A673 (cell line): ENCODE data around the gene HCFC2. TPM values are rescaled to one million over a fixed set of nuclear protein-coding genes. Genes with fewer than 3 reads are reported as not detected.

Source experiments
- BruUV-seq: library from RNA; stranded (reverse); fragments of 400-500 nt; replicated peaks from 2 replicates; lab custom pipeline; 2021; lab: Mats Ljungman, UMichigan
- CTCF ChIA-PET: fragments of 300-600 bp; sonication (Branson Sonifier 250); formaldehyde crosslinking; loops from one replicate; lab custom pipeline; 2022; ENCODE audit warnings: antibody characterized with exemption; lab: Charles Lee
- POLR2A ChIA-PET: fragments of 300-600 bp; sonication (Branson Sonifier 250); formaldehyde crosslinking; loops from one replicate; lab custom pipeline; 2022; ENCODE audit warnings: antibody characterized with exemption; ENCODE audit not compliant: low non-redundant PET; lab: Charles Lee
- DNase-seq: peaks from one replicate; pipeline ENCODE4 v3.0.0-alpha.2; 2015; ENCODE audit warnings: low spot score
- H3K27ac ChIP-seq: fragments of 200-600 bp; sonication (generic); 2 replicates; pipeline ENCODE4 v1.5.1; 2016; ENCODE audit warnings: mixed run types, low read depth, mild to moderate bottlenecking, mixed read lengths, antibody characterized with exemption, low read length; ENCODE audit not compliant: poor library complexity, severe bottlenecking
- H3K27me3 ChIP-seq: fragments of 200-600 bp; sonication (generic); replicated peaks from 2 replicates; pipeline ENCODE4 v1.6.1; 2017; ENCODE audit warnings: mixed run types, low read depth, mild to moderate bottlenecking, mixed read lengths, antibody characterized with exemption, low read length; ENCODE audit not compliant: insufficient read depth, poor library complexity
- H3K36me3 ChIP-seq: fragments of 200-600 bp; sonication (generic); 2 replicates; pipeline ENCODE4 v1.6.1; 2016; ENCODE audit warnings: mixed run types, mild to moderate bottlenecking, mixed read lengths, antibody characterized with exemption, low read length; ENCODE audit not compliant: insufficient read depth, poor library complexity, severe bottlenecking
- H3K4me1 ChIP-seq: fragments of 200-600 bp; sonication (generic); 2 replicates; pipeline ENCODE4 v1.6.1; 2017; ENCODE audit warnings: mixed run types, mild to moderate bottlenecking, mixed read lengths, antibody characterized with exemption, low read length; ENCODE audit not compliant: insufficient read depth, poor library complexity, severe bottlenecking
- H3K4me3 ChIP-seq: fragments of 200-600 bp; sonication (generic); 2 replicates; pipeline ENCODE4 v1.5.1; 2016; ENCODE audit warnings: low read depth, mixed run types, mild to moderate bottlenecking, mixed read lengths, low read length; ENCODE audit not compliant: poor library complexity, severe bottlenecking
- H3K9me3 ChIP-seq: fragments of 200-600 bp; sonication (generic); 2 replicates; pipeline ENCODE4 v1.6.1; 2016; ENCODE audit warnings: mixed run types, low read depth, mild to moderate bottlenecking, mixed read lengths, antibody characterized with exemption, low read length; ENCODE audit not compliant: poor library complexity, severe bottlenecking
- EZH2 ChIP-seq: fragments of 200-600 bp; sonication (generic); IDR thresholded peaks from 2 replicates; pipeline ENCODE4 v1.6.1; 2017; ENCODE audit warnings: borderline replicate concordance, low read depth, mild to moderate bottlenecking, mixed read lengths, antibody characterized with exemption, low read length; ENCODE audit not compliant: poor library complexity, severe bottlenecking
- intact Hi-C: fragments of 100-400 bp; cut with micrococcal nuclease; formaldehyde crosslinking; loops from one replicate; pipeline ENCODE4 v1.10.0; 2022; ENCODE audit not compliant: unreplicated experiment
- total RNA-seq: library from RNA; stranded (reverse); gene quantifications from 2 replicates; pipeline ENCODE4 v1.2.3, GENCODE V29; 2021
- TF ChIP-seq, protein P1 (sequence below): fragments of 300-800, 200-600 bp; sonication (generic); conservative IDR thresholded peaks from 2 replicates; pipeline ENCODE4 v1.5.1; 2017; ENCODE audit warnings: low read depth, mild to moderate bottlenecking, antibody characterized with exemption, low read length, moderate library complexity, mixed read lengths

HCFC2 gene
- total RNA-seq, 1 experiment from 2014 or later: 8.5 TPM

DNA sequence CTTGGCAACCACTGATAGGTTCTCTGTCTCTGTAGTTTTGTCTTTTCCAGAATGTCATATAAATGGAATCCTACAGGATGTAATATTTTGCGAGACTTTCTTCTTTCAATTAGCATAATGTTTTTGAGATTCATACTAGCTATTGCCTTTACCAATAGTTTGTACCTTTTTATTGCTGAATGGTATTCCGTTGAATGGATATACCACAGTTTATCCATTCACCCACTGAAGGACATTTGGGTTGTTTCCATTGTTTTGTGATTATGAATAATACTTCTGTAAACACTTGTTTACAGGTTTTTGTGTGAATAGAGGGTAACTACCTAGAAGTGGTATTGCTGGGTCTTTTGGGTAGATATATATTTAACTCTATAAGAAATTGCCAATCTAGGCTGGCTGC lies 40.6 kb upstream of the HCFC2 start:
- Histone ChIP-seq H3K9me3 (peaks cover 10% of the 10 kb centered on the region), H3K27ac (no peak overlapping the region), H3K36me3 (no peaks in the 10 kb centered on the region), H3K4me1 (no peaks in the 10 kb centered on the region), H3K4me3 (no peak overlapping the region), H3K27me3 (peaks cover 13% of the 10 kb centered on the region)
- intact Hi-C loops: no loop called here
- BruUV-seq: no TSS peak
- TF ChIP-seq EZH2: no peak
- TF ChIP-seq, protein P1, sequence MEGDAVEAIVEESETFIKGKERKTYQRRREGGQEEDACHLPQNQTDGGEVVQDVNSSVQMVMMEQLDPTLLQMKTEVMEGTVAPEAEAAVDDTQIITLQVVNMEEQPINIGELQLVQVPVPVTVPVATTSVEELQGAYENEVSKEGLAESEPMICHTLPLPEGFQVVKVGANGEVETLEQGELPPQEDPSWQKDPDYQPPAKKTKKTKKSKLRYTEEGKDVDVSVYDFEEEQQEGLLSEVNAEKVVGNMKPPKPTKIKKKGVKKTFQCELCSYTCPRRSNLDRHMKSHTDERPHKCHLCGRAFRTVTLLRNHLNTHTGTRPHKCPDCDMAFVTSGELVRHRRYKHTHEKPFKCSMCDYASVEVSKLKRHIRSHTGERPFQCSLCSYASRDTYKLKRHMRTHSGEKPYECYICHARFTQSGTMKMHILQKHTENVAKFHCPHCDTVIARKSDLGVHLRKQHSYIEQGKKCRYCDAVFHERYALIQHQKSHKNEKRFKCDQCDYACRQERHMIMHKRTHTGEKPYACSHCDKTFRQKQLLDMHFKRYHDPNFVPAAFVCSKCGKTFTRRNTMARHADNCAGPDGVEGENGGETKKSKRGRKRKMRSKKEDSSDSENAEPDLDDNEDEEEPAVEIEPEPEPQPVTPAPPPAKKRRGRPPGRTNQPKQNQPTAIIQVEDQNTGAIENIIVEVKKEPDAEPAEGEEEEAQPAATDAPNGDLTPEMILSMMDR: no peak
- CTCF ChIA-PET: no interaction called here
- POLR2A ChIA-PET: no interaction called here
- DNase-seq: no peak

DNA sequence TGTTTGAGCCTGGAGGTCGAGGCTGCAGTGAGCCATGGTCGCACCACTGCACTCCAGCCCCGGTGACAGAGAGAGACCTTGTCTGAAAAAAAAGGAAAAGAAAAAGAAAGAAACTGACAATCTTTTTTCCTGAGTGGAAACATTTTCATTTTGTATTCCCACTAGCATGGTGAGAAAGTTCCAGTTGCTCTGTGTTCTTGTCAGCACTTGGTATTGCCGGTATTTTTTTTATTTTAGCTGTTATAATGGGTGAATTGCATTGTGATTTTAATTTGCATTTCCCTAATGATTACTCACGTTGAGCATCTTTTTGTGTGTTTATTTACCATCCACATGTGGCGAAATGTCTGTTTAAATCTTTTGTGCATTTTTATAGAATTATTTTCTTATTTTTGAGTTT lies 40.0 kb upstream of the HCFC2 start:
- POLR2A ChIA-PET: no interaction called here
- no peaks in the 10 kb centered on the region for H3K4me1 ChIP-seq
- intact Hi-C loops: no loop called here
- CTCF ChIA-PET: no interaction called here
- DNase-seq: no peak
- peaks cover 10% of the 10 kb centered on the region for H3K9me3 ChIP-seq
- BruUV-seq: no TSS peak
- no peak overlapping the region for H3K4me3 ChIP-seq
- H3K36me3 ChIP-seq: no peaks in the 10 kb centered on the region
- TF ChIP-seq EZH2: no peak
- TF ChIP-seq, protein P1: no peak
- peaks cover 13% of the 10 kb centered on the region for H3K27me3 ChIP-seq
- no peak overlapping the region for H3K27ac ChIP-seq

DNA sequence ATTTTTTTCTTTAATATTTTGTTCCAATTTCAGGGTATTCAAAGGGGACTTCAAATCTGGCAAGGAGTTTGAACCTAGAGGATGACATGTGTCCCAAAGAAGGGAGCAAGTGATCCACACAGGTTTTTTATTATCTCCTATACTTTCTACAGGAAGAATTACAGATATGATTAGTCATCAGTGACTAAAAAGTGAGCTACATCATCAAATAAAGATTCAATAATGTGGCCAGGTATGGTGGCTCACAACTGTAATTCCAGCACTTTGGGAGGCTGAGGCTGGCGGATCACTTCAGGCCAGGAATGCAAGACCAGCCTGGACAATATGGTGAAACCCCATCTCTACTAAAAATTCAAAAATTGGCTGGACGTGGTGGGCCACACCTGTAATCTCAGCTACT lies 38.6 kb upstream of the HCFC2 start:
- Histone ChIP-seq H3K4me3 (no peak overlapping the region), H3K9me3 (peaks cover 10% of the 10 kb centered on the region), H3K27me3 (peaks cover 13% of the 10 kb centered on the region), H3K4me1 (no peaks in the 10 kb centered on the region), H3K36me3 (no peaks in the 10 kb centered on the region), H3K27ac (no peak overlapping the region)
- BruUV-seq: no TSS peak
- no peak for DNase-seq
- TF ChIP-seq, protein P1: no peak
- no peak for TF ChIP-seq EZH2
- CTCF ChIA-PET: no interaction called here
- intact Hi-C loops: no loop called here
- POLR2A ChIA-PET: no interaction called here
